ENCODE measurements around the gene BRMS1.

BRMS1 gene

DNA sequence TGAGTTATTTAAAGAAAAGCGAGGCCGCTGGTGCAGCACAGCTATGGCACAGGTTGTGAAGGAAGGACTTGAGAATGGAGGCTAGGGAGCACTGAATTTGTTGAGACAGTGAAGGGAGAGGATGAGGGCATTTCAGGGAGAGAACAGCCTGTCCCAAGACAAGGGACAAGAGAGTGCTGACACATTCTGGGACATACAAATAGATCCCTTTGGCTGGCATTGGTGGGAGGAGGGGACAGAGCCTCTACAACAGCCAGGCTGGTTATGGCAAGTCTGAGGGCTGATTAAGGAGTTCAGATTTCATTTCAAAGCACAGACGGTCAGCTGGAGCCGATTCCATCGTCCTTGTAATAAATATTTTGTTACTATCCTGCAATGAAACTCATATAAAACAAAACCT is 28.4 kb upstream of the BRMS1 start:
- no peaks in the 10 kb centered on the region for H3K9me3 ChIP-seq (ENCODE audit: low read length)

DNA sequence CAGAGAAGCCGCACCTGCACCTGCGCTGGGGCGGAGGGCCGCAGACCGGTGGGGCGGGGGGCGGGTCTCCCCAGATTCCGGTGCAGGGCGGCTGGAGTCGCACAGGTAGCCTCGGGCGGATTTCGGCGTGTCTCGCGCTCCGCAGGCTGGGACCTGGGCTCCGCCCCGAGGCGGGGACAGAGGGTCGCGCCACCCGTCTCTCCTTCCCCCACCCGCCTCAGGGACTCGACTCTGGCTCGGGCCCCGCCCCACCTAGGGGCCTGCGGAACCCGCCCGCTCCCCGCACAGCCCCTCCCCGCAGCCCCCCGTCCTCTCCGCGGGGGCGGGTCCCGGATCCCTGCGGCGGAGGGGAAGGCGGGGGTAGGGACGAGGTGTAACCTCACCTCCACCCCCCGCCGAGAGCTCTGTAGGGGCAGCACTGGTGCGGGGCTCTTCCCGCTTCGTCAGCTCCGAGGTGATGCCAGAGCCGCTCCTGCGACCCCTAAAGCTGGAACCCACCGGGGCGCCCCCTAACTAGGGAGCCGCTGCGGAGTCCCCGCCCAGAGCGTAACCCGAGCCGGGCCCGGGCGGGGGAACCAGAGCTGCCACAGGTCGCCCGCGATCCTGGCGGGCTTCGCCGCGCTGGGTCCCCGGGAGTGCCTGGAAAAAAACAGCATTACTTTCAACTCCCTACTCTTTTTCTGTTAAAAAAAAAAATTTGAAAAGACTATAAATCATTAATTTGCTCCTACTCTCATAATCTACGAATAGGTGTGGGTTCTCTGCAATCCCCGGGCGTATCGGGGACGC is 26.9 kb upstream of the BRMS1 start, which contains the start of gene SLC29A2:
SLC29A2 (minus strand) TSS at position 134 of the 789 bp plus-strand sequence. CDS start 169 bp downstream, outside the sequence.
- H3K27ac ChIP-seq (ENCODE audit: low read depth, low read length, poor library complexity, severe bottlenecking) = peak within 1 kb of the TSS; percentile 85

More for the DNA sequence above, 28.4 kb upstream of the BRMS1 start:
- peaks cover 6% of the 10 kb centered on the region for H3F3A ChIP-seq (ENCODE audit: insufficient read depth, low read length)
- H2AFZ ChIP-seq (ENCODE audit: low read length) = no peak overlapping the region
- H3K27me3 ChIP-seq (ENCODE audit: insufficient read depth, low read length) = no peaks in the 10 kb centered on the region
- H4K20me1 ChIP-seq (ENCODE audit: insufficient read depth, low read length) = no peaks in the 10 kb centered on the region
- TF ChIP-seq EZH2 (IDR thresholded peaks at IDR 0.05; ENCODE audit: borderline replicate concordance, low read length) = no peak
- no peak for TF ChIP-seq CTCF (IDR thresholded peaks at IDR 0.05; ENCODE audit: low read length)
- peaks cover 21% of the 10 kb centered on the region for H3K4me1 ChIP-seq (ENCODE audit: insufficient read depth, low read length, severe bottlenecking)
- H3K4me3 ChIP-seq (ENCODE audit: low read depth, low read length, poor library complexity, severe bottlenecking) = no peak overlapping the region
- H3K9ac ChIP-seq (ENCODE audit: low read length) = no peak overlapping the region
- H3K36me3 ChIP-seq (ENCODE audit: insufficient read depth, low read length) = peaks cover 22% of the 10 kb centered on the region
- no peaks in the 10 kb centered on the region for H3K9me2 ChIP-seq (ENCODE audit: low read depth, low read length)
- no peak overlapping the region for H3K4me2 ChIP-seq (ENCODE audit: low read length)
- H3K27ac ChIP-seq (ENCODE audit: low read depth, low read length, poor library complexity, severe bottlenecking) = no peak overlapping the region
- peaks cover 4% of the 10 kb centered on the region; the same call in 1 of the 2 replicates for H3K79me2 ChIP-seq (ENCODE audit: insufficient read depth, low read length)

More for the DNA sequence above, 26.9 kb upstream of the BRMS1 start, which contains the start of gene SLC29A2:
- Histone ChIP-seq H3K9ac (ENCODE audit: low read length) (peak within 1 kb of the TSS; percentile 89), H3K4me3 (ENCODE audit: low read depth, low read length, poor library complexity, severe bottlenecking) (peak within 1 kb of the TSS; percentile 91), H3K4me1 (ENCODE audit: insufficient read depth, low read length, severe bottlenecking) (peaks cover 21% of the 10 kb centered on the region), H3K9me2 (ENCODE audit: low read depth, low read length) (no peaks in the 10 kb centered on the region), H3K27me3 (ENCODE audit: insufficient read depth, low read length) (no peaks in the 10 kb centered on the region), H3K36me3 (ENCODE audit: insufficient read depth, low read length) (peaks cover 36% of the 10 kb centered on the region), H3K4me2 (ENCODE audit: low read length) (peak within 1 kb of the TSS; percentile 97), H2AFZ (ENCODE audit: low read length) (peak within 1 kb of the TSS; percentile 39; the same call in 1 of the 2 replicates), H3F3A (ENCODE audit: insufficient read depth, low read length) (peaks cover 6% of the 10 kb centered on the region), H3K9me3 (ENCODE audit: low read length) (no peaks in the 10 kb centered on the region), H3K79me2 (ENCODE audit: insufficient read depth, low read length) (peaks cover 4% of the 10 kb centered on the region; the same call in 1 of the 2 replicates), H4K20me1 (ENCODE audit: insufficient read depth, low read length) (no peaks in the 10 kb centered on the region)
- TF ChIP-seq CTCF (IDR thresholded peaks at IDR 0.05; ENCODE audit: low read length) (no peak), EZH2 (IDR thresholded peaks at IDR 0.05; ENCODE audit: borderline replicate concordance, low read length) (no peak)
